LNCAP (cell line): ENCODE measurements around the gene KCNK1.

Source experiments
- TF ChIP-seq, protein P1 (sequence below): fragments of 450-650 bp; IDR thresholded peaks from 2 replicates; pipeline ENCODE4 v1.5.1; 2017; ENCODE audit warnings: mild to moderate bottlenecking

The KCNK1 gene

DNA sequence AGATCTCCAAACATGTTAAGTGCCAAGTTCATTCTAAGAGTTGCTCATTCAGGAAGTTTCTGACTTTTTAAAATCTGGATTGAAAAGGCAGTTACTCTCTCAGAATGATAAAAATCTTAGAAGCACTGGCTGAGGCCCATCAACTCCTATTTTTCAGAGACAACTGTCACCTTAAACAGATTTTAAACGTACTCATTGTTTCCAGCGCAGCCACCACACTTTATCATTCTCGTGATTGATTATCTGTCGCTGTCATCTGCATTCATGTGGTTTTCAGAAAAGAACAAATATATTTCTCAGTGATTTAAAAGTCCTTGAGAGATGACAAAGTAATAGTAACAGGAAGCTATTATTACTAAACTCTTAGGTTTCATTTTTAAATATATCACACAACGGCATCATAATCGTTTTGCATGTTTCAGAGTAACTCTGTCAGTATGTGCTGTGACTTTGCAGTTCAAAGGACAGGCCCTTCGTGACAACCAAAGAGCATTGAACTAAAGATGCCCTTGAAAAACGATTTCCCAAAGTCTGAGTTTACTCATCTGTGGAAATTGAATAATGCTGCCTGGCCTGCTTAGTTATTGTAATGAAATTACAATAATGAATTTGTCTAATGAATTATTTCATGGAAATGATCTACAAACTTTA, 14.9 kb upstream of the KCNK1 start:
- TF ChIP-seq, protein P1, sequence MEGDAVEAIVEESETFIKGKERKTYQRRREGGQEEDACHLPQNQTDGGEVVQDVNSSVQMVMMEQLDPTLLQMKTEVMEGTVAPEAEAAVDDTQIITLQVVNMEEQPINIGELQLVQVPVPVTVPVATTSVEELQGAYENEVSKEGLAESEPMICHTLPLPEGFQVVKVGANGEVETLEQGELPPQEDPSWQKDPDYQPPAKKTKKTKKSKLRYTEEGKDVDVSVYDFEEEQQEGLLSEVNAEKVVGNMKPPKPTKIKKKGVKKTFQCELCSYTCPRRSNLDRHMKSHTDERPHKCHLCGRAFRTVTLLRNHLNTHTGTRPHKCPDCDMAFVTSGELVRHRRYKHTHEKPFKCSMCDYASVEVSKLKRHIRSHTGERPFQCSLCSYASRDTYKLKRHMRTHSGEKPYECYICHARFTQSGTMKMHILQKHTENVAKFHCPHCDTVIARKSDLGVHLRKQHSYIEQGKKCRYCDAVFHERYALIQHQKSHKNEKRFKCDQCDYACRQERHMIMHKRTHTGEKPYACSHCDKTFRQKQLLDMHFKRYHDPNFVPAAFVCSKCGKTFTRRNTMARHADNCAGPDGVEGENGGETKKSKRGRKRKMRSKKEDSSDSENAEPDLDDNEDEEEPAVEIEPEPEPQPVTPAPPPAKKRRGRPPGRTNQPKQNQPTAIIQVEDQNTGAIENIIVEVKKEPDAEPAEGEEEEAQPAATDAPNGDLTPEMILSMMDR: no peak

DNA sequence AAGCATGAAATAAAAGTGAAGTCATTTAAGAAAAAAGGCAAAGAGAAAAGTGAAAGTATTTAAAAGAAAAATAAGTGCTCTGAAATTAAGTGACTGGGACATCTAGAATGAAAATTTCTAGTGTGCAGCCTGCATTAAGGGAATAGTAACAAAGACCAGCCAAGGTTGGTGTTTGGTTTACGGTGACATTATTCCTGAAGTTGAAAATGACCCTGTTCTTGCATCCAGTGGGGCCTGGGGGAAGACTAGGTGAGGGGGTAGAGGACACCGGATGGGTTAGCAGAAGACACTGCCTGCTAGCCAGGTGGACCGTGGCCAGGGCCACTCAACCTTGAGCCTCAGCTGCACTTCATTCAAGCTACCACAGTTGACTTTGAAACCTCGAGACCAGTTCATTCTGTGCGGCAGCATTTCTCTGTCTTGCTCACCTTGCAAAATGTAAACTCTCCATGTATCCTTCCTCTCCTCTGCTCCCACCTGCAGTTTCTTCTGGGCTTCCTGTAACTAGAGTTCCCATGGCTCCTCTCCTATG, 14.3 kb upstream of the KCNK1 start:
- TF ChIP-seq, protein P1: no peak

DNA sequence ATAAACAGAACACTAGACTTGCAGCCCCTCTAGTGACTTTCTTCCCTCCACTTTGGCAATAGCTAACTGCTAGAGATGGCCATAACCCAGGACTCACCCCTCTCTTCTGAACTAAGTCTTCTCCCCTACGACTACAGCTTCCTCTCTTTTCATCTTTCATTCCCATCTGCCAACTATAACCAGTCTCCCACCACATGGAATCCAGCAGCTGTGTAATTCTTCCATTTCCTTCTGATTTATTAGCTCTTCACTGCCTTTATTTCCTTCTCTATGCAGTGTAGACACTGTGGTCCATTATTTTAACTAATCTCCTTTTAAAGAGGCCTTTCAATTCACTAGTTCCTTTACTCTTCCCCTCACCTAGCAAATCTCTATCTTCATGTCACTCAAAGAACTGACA, 13.4 kb upstream of the KCNK1 start:
- TF ChIP-seq, protein P1: no peak

DNA sequence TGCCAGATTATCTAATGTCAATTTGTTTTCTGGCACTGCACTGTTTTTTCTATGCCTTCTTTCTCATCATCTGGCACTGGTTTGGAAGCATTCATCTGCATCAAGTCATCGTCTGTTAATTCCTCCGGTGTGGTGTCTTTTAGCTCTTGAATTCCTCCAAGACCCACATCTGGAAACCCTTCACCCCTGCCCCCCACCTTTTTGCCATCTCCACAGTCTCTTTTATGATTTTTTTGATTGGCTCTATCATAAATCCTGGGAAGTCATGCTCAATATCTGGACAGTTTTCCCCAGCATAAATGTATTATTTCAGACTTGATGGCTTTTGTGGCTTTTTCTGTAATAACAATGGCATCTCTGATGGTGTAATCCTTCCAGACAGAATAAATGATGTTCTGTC, 10.4 kb upstream of the KCNK1 start:
- TF ChIP-seq, protein P1: no peak

DNA sequence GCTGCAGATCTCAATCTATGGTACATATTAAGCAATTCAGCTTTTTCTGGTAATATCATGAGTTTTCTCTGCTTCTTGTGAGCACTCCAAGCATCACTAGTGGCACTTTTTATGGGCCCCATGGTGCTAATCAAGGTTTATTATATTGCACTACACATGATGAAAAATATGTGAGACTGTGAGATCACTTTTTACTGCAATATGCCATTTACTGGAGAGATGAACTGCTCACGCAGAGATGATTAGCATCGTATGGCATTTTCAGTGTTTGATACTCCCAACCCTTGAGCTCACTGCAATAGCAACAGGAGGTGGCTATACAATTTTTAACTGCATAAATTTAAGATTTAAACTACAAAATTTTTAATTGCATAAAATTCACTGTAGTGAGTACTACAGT, 8.7 kb upstream of the KCNK1 start:
- TF ChIP-seq, protein P1: no peak

DNA sequence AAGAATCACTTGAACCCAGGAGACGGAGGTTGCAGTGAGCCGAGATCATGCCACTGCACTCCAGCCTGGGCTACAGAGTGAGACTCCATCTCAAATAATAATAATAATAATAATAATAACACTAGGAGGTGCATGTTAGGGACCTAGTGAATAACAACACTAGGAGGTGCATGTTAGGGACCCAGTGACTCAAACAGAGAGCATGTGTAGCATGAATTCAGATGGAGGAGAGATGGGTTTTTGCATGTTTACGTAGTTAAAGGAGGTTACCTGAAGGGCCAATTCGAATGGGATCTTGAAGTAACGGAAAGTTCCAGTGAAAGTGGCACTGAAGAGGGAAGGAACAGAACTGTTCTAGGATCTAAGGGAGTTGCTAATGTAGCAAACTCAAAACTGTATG, 7.1 kb upstream of the KCNK1 start:
- TF ChIP-seq, protein P1: no peak

DNA sequence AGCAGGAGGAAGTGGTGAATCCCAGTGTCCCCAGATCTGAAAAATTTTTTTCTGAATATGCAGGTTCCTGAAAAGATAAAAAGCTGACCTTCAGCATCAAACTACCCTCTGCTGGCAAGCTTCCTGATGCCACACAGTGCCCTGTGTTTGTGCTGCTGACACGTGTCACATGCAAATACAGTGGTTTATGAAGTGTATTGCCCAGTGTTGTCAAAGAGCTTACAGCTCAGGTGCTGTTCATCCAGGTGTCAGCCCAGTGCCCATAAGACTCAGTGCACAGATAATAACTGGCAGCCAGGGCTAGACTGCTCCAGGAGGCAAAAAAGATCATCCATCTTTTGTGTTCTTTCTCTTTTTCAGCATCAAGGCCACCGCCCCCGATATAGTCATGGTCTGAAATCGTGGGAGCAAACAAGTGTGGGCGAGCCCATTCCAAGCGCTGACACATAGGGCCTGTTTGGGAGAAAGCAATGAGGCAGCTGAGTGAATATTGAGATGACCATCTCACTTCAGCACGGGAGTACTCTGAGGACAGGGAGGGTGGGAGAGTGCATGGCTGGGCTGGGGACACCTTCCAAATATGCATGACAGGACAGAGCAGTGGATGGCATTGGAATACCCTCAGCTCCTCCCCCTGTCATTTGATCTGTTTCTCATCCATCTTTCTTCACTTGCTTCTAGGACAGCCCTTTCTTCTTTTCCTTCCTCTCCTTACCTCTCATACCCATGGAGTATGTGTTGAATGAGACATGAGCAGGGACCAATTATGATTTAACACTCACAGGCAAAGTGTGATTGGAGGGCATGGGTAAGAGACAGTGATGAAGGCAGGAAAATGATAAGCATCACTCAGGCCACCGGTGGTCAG, 6.4 kb upstream of the KCNK1 start:
- TF ChIP-seq, protein P1: no peak
